HT-29 (cell line): ENCODE data around the gene CRYGN. TPM values are rescaled to one million over a fixed set of nuclear protein-coding genes. Genes with fewer than 3 reads are reported as not detected.

ENCODE experiments used
- DNase-seq: peaks from one replicate; pipeline ENCODE4 v3.0.0-alpha.2; 2015; ENCODE audit warnings: low spot score
- total RNA-seq: library from RNA; depleted of rRNA; stranded (reverse); fragments of >200 nt; shearing (Covaris generic); gene quantifications from 2 replicates; pipeline ENCODE4 v1.2.3, GENCODE V29; 2014

CRYGN gene
- total RNA-seq, 1 experiment from 2014 or later, result 1.4 TPM

DNA sequence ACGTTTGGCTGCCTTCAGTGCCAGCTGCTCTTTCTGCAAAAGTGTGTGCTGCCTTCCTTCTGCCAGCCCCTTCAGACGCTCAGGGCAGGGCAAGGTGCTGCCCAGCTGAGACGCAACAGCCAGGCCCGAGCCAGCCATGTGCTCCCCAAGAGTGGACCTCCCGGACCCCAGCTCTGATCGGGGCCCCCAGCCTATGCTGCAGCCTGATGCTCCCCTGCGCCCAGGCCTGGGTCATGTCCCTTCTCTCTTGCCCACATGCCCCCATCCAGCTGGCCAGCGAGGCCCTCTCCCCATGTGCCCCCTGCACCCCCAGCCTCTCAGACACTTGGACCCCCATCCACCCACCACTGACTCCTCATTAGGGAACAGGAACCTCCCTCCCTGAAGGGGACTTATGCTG lies 47.9 kb downstream of the CRYGN start:
- no peak for DNase-seq

- DNase-seq, result no peak
These were observed 48.6 kb downstream of the CRYGN start for GRCh38 chr7:151391358-151391730.

- no peak for DNase-seq
These were observed 49.2 kb downstream of the CRYGN start for GRCh38 chr7:151390598-151391357.

- DNase-seq, result no peak
These were observed 50.0 kb downstream of the CRYGN start for GRCh38 chr7:151389768-151390597.

GRCh38 chr7:151389096-151389767 lies 50.7 kb downstream of the CRYGN start:
- no peak for DNase-seq

DNA sequence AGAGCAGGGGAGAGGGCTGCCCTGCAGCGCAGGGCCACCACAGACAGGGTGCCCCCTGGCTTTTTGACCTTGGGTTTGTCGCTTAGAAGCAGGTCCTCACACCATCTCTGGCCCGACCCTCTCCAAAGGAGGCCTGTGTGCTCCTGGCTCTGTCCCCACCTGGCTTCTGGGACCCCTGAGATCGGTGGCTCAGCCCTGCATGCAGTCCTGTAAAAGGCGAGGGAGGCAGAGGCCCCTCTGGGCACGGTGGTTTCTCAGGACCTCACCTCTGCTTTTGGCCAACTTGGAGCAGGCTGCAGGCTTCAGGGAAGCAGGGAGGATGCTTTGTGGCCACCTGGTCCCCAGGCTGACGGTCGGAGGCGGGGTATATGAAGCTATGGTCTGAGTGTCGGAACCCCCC lies 51.5 kb downstream of the CRYGN start:
- no peak for DNase-seq

DNA sequence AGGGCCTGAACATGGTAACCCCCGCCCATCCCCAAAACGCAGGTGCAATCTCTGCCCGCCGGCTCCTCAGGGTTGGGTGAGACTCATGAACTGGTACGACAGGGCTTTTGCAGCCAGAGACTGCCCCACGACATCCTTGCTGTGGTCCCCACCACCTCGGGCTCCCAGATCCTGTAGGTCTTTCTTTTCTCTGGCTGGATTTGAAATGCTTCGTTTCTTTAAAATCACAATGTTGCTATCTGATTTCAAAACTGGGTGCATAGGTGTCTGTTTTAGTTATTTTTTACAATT lies 52.0 kb downstream of the CRYGN start:
- DNase-seq, result no peak

DNA sequence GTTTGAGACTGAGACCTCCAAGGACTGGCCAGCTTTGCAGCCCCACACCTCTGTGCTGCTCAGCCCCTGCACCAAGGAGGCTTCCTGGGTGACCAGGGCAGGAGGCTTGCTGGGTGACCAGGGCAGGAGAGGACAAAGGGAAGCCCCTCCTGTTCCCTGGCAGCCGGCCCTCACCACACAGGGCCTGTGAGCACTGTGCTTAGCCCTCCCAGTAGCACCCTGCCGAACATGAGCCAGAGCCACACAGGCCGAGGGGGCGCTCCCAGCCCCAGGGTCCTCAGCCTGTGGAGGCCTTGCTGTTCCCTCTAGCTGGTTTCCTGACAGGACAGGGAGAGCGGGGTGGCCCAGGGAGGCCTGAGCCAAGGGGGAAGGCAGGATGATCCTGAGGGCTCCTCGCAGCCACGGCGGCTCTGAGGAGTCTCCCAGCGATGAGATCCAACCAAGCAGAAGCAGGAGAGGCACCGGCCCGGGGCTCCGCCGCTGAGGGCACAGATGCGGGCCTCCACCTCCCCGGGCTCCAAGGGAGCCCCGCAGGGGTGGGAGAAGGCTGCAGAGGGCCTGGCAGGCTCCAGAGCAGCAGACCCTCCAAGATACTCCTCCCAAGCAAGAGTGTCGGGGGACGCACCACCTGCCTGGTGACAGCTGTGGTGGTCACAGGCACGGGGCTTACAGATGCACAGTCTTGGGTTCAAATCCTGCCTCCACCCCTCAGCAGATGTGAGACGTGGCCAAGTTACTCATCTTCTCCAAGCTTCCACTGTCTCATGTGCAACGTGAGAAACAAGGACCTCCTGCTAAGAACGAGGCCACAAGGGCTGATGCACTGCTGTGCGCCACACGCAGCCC lies 52.6 kb downstream of the CRYGN start:
- DNase-seq, result no peak

DNA sequence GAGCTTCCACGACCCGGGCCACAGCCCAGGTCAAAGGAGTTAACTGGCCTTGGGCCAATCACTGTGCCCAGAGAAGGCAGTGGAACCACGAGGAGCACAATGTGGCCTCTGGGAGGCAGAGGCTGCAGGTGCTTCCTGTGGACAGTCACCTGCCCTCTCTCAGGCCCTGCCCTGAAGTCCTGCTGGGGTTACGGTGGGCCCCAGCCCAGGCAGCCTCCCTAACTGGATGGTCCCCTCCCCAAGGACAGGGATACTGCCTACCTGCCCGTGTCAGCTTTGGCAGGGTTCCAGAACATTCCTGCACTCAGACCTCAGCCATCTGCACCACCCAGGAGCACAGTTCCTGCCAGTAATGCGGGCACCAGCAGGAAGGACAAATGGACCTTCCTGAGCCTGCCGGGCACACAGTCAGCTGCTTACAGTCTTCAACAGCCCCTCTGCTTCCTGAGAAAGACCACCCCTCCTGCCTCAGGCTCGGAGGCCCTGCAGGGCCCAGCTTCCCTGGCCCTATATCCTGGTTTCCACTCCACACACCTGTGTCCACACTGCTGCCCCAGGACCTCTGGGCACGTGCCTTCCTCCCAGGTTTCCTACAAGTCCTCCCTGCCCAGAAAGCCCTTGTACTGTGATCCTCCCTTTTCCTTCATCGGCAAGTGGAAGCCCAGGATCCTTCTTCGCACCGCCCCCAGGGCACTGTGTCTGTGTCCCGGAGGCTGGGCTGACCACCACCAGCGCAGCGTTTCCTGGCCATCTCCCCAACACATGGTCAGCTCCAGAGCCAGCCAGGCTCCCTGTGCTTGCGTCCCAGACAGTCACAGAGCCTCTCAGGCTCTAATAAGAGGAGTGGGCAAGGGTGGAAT lies 53.4 kb downstream of the CRYGN start:
- DNase-seq, result peak; percentile 94

GRCh38 chr7:151385626-151386300 lies 54.2 kb downstream of the CRYGN start:
- DNase-seq, result no peak

DNA sequence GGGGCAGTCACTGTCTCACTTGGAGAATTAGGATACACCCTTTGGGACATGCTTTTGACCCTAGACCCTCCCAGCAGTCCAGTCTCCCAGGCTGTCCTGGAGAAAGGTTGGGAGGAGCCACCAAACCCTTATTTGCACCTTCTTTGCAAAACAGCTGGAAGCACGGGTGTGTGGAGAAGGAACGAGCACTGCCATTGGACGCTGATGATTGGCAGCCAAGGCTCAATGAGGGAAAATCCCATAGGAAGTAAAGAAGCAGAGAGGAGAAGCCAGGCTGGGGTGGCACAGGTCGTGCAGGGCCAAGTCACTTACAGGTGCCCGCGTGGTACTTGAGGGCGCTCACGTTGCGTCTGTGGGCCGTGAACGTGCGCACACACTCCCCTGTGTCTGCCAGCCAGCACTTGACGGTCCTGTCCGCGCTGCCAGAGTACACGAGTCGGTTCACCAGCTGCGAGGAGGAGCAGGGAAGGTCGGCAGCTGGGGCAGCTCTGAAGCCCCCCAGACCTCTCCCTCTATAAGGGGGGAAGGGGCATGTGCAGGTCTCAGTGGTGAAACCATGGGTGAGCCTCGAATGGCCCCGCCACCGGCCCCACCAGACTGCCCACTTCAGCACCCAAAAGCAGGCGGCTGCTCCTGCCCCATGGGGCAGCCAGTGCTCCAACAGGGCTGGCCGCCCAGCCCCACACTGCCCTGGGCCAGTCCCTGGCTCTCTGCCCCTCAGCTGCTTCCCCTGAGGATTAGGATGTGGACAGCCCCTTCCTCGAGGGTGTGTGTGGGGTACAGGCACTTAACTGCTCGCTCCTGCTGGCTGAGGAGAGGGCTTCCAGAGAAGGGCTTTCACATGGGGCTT lies 54.9 kb downstream of the CRYGN start:
- no peak for DNase-seq

- no peak for DNase-seq
These were observed 55.6 kb downstream of the CRYGN start for GRCh38 chr7:151384352-151384697.

GRCh38 chr7:151383638-151384351 lies 56.1 kb downstream of the CRYGN start:
- no peak for DNase-seq

DNA sequence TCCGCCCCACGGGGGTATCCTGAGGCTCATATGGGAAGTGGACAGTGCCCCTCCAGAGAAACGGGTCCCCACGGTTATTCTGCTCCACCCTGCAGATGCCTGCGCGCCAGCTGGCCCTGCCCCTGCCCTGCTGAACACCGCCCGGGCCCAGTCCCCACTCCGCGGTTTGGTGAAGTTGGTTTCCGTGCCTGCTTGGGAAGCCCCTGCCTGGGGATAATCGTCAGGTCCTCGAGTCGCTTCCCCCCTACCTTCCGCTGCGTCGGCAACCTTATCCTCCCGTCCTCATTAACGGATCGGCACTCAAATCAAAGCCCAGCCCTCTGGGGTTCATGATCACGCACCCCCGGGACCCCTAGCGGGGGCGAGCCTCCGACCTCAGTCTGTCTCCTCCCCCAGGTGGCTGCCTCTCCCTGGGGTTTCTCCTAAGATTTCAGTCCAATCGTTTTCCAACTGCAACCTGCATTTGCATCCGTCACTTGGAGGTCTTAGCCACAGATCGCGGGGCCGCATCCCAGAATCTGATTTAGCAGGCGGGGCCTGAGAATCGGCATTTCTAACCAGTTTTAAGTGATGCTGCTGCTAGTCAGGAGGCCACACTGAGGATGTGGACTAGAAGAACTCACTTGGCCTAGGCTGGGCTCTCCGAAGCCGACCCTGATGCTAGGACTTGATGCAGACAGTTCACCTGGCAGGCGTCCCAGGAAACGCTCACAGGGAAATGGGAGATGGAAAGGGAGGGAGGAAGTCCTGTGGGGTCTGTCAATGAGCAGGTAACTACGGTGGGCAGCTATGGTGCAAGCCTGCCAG lies 57.7 kb downstream of the CRYGN start:
- no peak for DNase-seq

DNA sequence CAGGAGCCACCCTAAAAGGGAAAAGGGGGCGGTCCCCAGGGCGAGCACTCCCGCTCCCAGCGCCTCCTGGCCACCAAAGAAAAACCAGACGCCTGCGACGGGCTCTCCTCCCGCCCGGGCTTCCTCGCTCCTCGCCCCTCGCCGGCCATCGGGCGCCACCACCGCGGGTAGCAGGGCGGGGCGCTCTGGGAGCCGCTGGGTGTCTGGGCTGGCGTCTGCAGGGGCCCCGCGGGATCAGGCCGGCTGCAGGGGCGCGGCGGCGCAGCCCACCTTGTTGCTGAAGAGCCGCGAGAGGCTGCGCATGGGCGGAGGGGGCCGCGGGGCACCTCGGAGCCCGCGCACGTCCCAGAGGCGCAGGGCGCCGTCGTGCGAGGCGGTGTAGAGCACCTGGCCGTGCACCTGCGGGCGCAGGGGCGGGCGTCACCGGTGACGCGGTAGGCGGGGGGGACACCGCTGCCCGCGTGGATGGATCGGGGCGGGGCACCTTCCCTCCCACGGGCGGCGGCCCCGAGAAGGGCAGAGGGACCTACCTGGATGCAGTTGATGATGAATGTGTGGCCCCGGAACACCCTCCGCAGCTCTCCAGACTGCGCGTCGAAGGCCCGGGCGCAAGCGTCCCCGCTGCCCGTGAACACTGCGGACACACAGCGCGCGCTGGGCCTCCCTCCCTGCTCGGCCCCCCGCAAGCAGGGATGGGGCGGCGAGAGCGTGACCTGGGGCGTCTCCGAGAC lies 58.4 kb downstream of the CRYGN start:
- DNase-seq, result no peak

- DNase-seq, result no peak
These were observed 58.9 kb downstream of the CRYGN start for GRCh38 chr7:151381098-151381347.
